ENCODE measurements around the gene TMBIM1.

DNA sequence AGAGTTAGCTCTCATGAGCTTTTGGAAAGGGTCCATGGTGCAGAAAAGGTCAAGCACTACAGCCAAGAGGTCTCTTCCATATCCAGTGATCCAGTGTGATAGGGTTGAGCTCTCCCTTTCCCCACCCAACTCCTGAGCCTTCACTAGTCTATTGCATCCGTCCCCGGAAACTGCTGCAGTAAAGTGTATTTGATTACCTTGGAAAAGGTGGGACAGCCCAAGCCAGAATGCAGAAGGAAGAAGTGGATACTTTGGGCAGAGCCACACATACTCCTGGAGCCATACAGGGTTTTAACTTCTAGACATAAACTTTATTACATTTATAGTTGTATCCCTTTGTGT is 18.4 kb downstream of the TMBIM1 start:
- TF ChIP-seq, protein P1, sequence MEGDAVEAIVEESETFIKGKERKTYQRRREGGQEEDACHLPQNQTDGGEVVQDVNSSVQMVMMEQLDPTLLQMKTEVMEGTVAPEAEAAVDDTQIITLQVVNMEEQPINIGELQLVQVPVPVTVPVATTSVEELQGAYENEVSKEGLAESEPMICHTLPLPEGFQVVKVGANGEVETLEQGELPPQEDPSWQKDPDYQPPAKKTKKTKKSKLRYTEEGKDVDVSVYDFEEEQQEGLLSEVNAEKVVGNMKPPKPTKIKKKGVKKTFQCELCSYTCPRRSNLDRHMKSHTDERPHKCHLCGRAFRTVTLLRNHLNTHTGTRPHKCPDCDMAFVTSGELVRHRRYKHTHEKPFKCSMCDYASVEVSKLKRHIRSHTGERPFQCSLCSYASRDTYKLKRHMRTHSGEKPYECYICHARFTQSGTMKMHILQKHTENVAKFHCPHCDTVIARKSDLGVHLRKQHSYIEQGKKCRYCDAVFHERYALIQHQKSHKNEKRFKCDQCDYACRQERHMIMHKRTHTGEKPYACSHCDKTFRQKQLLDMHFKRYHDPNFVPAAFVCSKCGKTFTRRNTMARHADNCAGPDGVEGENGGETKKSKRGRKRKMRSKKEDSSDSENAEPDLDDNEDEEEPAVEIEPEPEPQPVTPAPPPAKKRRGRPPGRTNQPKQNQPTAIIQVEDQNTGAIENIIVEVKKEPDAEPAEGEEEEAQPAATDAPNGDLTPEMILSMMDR (IDR thresholded peaks at IDR 0.05), result no peak
- TF ChIP-seq POLR2A (IDR thresholded peaks at IDR 0.05), result no peak

All from right lobe of liver (tissue), 4 donors.